Endothelial cell of umbilical vein (primary cell): ENCODE results near the gene ZFYVE21.

Experiments used
- POLR2A ChIP-seq: IDR thresholded peaks from 2 replicates; pipeline ENCODE4 v1.6.1; 2012; ENCODE audit warnings: low read depth, mild to moderate bottlenecking, control low read depth, low read length
- POLR2AphosphoS5 ChIP-seq: IDR thresholded peaks from 2 replicates; pipeline ENCODE4 v1.6.1; 2012; ENCODE audit warnings: low read depth, mild to moderate bottlenecking, control low read depth, low read length, moderate library complexity; ENCODE audit not compliant: insufficient read depth
- TF ChIP-seq, protein P1 (sequence below), 2 donors: IDR thresholded peaks; 1 replicate in 1 of 2; 2 replicates in 1 of 2; pipeline ENCODE4 v1.5.1; 2011; ENCODE audit warnings: low read length in 2 of 2, mild to moderate bottlenecking in 2 of 2, moderate library complexity in 2 of 2, control low read depth in 1 of 2, inconsistent platforms in 1 of 2, low read depth in 1 of 2; ENCODE audit not compliant: insufficient read depth in 1 of 2; ENCODE audit errors: extremely low read depth in 1 of 2

DNA sequence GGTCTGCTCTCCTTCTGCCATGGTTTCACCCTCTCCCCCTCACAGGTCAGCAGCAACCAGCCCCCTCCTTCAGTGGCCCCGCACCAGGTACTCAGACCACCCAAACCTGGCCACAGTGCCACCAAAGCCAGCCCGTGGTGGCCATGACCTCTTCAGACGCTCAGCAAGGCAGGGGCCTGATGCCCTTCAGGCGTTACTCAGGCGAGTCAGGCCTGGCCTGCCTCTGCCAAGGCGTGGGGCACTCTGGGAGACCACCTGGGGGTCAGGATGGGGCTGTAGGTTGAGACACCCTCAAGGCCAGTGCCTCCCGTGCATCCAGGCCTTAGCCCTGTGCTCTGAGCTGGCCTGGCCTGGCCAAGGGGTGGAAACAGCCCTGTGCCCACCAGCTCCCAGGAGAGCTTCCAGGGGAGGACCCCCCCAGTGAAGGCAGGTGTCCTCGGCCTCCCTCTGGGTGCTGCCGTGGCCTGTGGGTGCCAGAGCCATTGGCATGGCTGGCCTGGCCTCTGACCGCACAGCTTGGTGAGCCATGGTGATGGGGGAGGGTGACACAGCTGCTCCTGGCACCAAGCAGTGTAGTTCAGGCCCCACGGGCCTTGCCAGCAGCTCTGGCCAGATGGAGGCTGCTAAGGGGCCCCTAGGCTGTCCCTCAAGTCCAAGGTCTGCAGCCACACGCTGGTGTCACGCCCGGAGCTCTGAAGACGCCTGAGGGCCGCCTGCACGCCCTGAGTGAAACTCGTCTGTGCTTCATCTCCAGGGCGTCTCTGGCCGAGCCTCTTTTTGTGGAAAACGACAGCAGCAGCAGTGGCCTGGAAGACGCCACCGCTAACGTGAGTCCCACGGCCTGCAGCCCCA, 15.5 kb upstream of the ZFYVE21 start:
- TF ChIP-seq, protein P1, sequence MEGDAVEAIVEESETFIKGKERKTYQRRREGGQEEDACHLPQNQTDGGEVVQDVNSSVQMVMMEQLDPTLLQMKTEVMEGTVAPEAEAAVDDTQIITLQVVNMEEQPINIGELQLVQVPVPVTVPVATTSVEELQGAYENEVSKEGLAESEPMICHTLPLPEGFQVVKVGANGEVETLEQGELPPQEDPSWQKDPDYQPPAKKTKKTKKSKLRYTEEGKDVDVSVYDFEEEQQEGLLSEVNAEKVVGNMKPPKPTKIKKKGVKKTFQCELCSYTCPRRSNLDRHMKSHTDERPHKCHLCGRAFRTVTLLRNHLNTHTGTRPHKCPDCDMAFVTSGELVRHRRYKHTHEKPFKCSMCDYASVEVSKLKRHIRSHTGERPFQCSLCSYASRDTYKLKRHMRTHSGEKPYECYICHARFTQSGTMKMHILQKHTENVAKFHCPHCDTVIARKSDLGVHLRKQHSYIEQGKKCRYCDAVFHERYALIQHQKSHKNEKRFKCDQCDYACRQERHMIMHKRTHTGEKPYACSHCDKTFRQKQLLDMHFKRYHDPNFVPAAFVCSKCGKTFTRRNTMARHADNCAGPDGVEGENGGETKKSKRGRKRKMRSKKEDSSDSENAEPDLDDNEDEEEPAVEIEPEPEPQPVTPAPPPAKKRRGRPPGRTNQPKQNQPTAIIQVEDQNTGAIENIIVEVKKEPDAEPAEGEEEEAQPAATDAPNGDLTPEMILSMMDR (IDR thresholded peaks at IDR 0.05; ENCODE audit: extremely low read depth in 1 of 2, insufficient read depth in 1 of 2, low read depth in 1 of 2, low read length in 2 of 2): no peak
- TF ChIP-seq POLR2A: no peak
- no peak for TF ChIP-seq POLR2AphosphoS5
